ENCODE data around the gene ATP8B1.

GRCh38 chr18:57802213-57803102 is 657 bp downstream of the ATP8B1 start:
- TF ChIP-seq, protein P1, sequence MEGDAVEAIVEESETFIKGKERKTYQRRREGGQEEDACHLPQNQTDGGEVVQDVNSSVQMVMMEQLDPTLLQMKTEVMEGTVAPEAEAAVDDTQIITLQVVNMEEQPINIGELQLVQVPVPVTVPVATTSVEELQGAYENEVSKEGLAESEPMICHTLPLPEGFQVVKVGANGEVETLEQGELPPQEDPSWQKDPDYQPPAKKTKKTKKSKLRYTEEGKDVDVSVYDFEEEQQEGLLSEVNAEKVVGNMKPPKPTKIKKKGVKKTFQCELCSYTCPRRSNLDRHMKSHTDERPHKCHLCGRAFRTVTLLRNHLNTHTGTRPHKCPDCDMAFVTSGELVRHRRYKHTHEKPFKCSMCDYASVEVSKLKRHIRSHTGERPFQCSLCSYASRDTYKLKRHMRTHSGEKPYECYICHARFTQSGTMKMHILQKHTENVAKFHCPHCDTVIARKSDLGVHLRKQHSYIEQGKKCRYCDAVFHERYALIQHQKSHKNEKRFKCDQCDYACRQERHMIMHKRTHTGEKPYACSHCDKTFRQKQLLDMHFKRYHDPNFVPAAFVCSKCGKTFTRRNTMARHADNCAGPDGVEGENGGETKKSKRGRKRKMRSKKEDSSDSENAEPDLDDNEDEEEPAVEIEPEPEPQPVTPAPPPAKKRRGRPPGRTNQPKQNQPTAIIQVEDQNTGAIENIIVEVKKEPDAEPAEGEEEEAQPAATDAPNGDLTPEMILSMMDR (conservative IDR thresholded peaks at IDR 0.05 in 1 of 2, IDR thresholded peaks at IDR 0.05 in 1 of 2; ENCODE audit: low read depth in 1 of 2, low read length in 2 of 2): no peak
- no peak for TF ChIP-seq EZH2 (IDR thresholded peaks at IDR 0.05; ENCODE audit: low read length, missing control alignments)

Data from fibroblast of lung (primary cell).